CD8-positive, alpha-beta memory T cell (primary cell): ENCODE results near the gene UBASH3A. TPM values are rescaled to one million over a fixed set of nuclear protein-coding genes. Genes with fewer than 3 reads are reported as not detected.

ENCODE experiments used
- CTCF ChIA-PET: fragments of 350-600 bp; sonication (Branson Sonifier 250); formaldehyde crosslinking; loops from one replicate; lab custom pipeline; 2021; ENCODE audit warnings: antibody characterized with exemption; lab: Charles Lee
- POLR2A ChIA-PET: fragments of 350-600 bp; sonication (Branson Sonifier 250); formaldehyde crosslinking; loops from one replicate; lab custom pipeline; 2021; ENCODE audit warnings: antibody characterized with exemption; lab: Charles Lee
- DNase-seq, 5 donors: peaks; one replicate each; pipeline versions ENCODE4 v3.0.0 to v3.0.0-alpha.2; 2020 to 2022; ENCODE audit warnings: mixed read lengths in 1 of 5
- H3K27ac ChIP-seq: one replicate; pipeline ENCODE4 v1.7.0; 2013; ENCODE audit warnings: low read depth, mild to moderate bottlenecking, low read length, moderate library complexity
- H3K27me3 ChIP-seq: 2 replicates; pipeline ENCODE4 v1.7.0; 2013; ENCODE audit warnings: low read length, mild to moderate bottlenecking; ENCODE audit not compliant: insufficient read depth, poor library complexity, severe bottlenecking
- H3K36me3 ChIP-seq: 2 replicates; pipeline ENCODE4 v1.7.0; 2013; ENCODE audit warnings: mild to moderate bottlenecking, low read length, moderate library complexity; ENCODE audit not compliant: insufficient read depth
- H3K4me1 ChIP-seq: 2 replicates; pipeline ENCODE4 v1.7.0; 2013; ENCODE audit warnings: mild to moderate bottlenecking, low read length, moderate library complexity; ENCODE audit not compliant: insufficient read depth
- H3K4me3 ChIP-seq: 2 replicates; pipeline ENCODE4 v1.7.0; 2013; ENCODE audit warnings: mild to moderate bottlenecking, low read length
- H3K9me3 ChIP-seq: 2 replicates; pipeline ENCODE4 v1.7.0; 2013; ENCODE audit warnings: mild to moderate bottlenecking, low read length
- H3K27ac Mint-ChIP-seq, 8 donors: one replicate each; pipeline ENCODE4 v1.8.0; 2020 to 2021; ENCODE audit warnings: mixed read lengths in 8 of 8, mild to moderate bottlenecking in 6 of 8, inconsistent platforms in 3 of 8, moderate library complexity in 3 of 8
- H3K27me3 Mint-ChIP-seq, 2 donors: one replicate each; pipeline ENCODE4 v1.8.0; 2020 to 2021; ENCODE audit warnings: mixed read lengths in 2 of 2, mild to moderate bottlenecking in 1 of 2, moderate library complexity in 1 of 2
- H3K36me3 Mint-ChIP-seq, 3 donors: one replicate each; pipeline ENCODE4 v1.8.0; 2020 to 2021; ENCODE audit warnings: mixed read lengths in 3 of 3, inconsistent platforms in 1 of 3, mild to moderate bottlenecking in 1 of 3
- H3K4me1 Mint-ChIP-seq, 3 donors: one replicate each; pipeline ENCODE4 v1.8.0; 2020 to 2021; ENCODE audit warnings: mixed read lengths in 3 of 3, inconsistent platforms in 1 of 3, mild to moderate bottlenecking in 1 of 3
- H3K4me3 Mint-ChIP-seq, 7 donors: one replicate each; pipeline ENCODE4 v1.8.0; 2020 to 2021; ENCODE audit warnings: mixed read lengths in 7 of 7, mild to moderate bottlenecking in 6 of 7, moderate library complexity in 4 of 7, inconsistent platforms in 2 of 7
- H3K9me3 Mint-ChIP-seq, 5 donors: one replicate each; pipeline ENCODE4 v1.8.0; 2020 to 2022; ENCODE audit warnings: mixed read lengths in 5 of 5, mild to moderate bottlenecking in 3 of 5, moderate library complexity in 2 of 5, inconsistent platforms in 1 of 5
- polyA plus RNA-seq: library from polyadenylated mRNA; unstranded; fragments of 300-500 nt; fragmentation: Illumina TruSeq; gene quantifications from one replicate; pipeline ENCODE4 v1.2.3, GENCODE V29; 2021
- total RNA-seq, 2 experiments: library from RNA; stranded (reverse); gene quantifications; one replicate each; pipeline ENCODE4 v1.2.3, GENCODE V29; 2021

Gene UBASH3A
- total and polyA plus RNA-seq, 3 experiments from 2014 or later, result 36.4 to 55.1 (median 38.7) TPM

- Histone ChIP-seq H3K4me1 (no peaks in the 10 kb centered on the region), H3K27ac (no peak overlapping the region), H3K27me3 (no peaks in the 10 kb centered on the region), H3K9me3 (no peaks in the 10 kb centered on the region), H3K36me3 (no peaks in the 10 kb centered on the region), H3K4me3 (no peak overlapping the region)
- no peak overlapping the region for H3K4me3 Mint-ChIP-seq
- H3K27ac Mint-ChIP-seq, result no peak overlapping the region
- H3K9me3 Mint-ChIP-seq, result no peaks in the 10 kb centered on the region
- H3K4me1 Mint-ChIP-seq, result peaks cover 0 to 6% (median 0%) of the 10 kb centered on the region in 3 donors
- DNase-seq, result peak in 1 of 5 donors; percentile 37
- ChIA-PET POLR2A (no interaction called here), CTCF (no interaction called here)
- no peaks in the 10 kb centered on the region for H3K36me3 Mint-ChIP-seq
- peaks cover 0 to 1% of the 10 kb centered on the region in 2 donors for H3K27me3 Mint-ChIP-seq
These were observed 28.2 kb upstream of the UBASH3A start for GRCh38 chr21:42375506-42375905.

GRCh38 chr21:42375966-42376337, 27.8 kb upstream of the UBASH3A start:
- DNase-seq, result peak in 1 of 5 donors; percentile 33
- H3K4me3 ChIP-seq, result no peak overlapping the region
- no peak overlapping the region for H3K27ac ChIP-seq
- CTCF ChIA-PET, result no interaction called here
- no peak overlapping the region for H3K27ac Mint-ChIP-seq
- H3K36me3 ChIP-seq, result no peaks in the 10 kb centered on the region
- H3K27me3 ChIP-seq, result no peaks in the 10 kb centered on the region
- H3K9me3 Mint-ChIP-seq, result peaks cover 0 to 2% (median 0%) of the 10 kb centered on the region in 5 donors
- POLR2A ChIA-PET, result no interaction called here
- H3K4me1 ChIP-seq, result no peaks in the 10 kb centered on the region
- peaks cover 0 to 6% (median 0%) of the 10 kb centered on the region in 3 donors for H3K4me1 Mint-ChIP-seq
- H3K36me3 Mint-ChIP-seq, result no peaks in the 10 kb centered on the region
- H3K27me3 Mint-ChIP-seq, result peaks cover 0 to 1% of the 10 kb centered on the region in 2 donors
- H3K4me3 Mint-ChIP-seq, result no peak overlapping the region
- H3K9me3 ChIP-seq, result no peaks in the 10 kb centered on the region

GRCh38 chr21:42376338-42376982, 27.2 kb upstream of the UBASH3A start:
- H3K27me3 ChIP-seq, result no peaks in the 10 kb centered on the region
- H3K4me3 Mint-ChIP-seq, result no peak overlapping the region
- H3K4me1 Mint-ChIP-seq, result peaks cover 0 to 7% (median 0%) of the 10 kb centered on the region in 3 donors
- peaks cover under 1% of the 10 kb centered on the region for H3K9me3 ChIP-seq
- no peaks in the 10 kb centered on the region for H3K36me3 ChIP-seq
- no peaks in the 10 kb centered on the region for H3K4me1 ChIP-seq
- ChIA-PET CTCF (no interaction called here), POLR2A (no interaction called here)
- H3K27ac Mint-ChIP-seq, result no peak overlapping the region
- H3K27me3 Mint-ChIP-seq, result peaks cover 0 to 1% of the 10 kb centered on the region in 2 donors
- peaks cover 0 to under 1% (median 0%) of the 10 kb centered on the region in 3 donors for H3K36me3 Mint-ChIP-seq
- H3K9me3 Mint-ChIP-seq, result peaks cover under 1 to 3% (median under 1%) of the 10 kb centered on the region in 5 donors
- DNase-seq, result peak in 1 of 5 donors; percentile 38
- H3K4me3 ChIP-seq, result no peak overlapping the region
- no peak overlapping the region for H3K27ac ChIP-seq

DNA sequence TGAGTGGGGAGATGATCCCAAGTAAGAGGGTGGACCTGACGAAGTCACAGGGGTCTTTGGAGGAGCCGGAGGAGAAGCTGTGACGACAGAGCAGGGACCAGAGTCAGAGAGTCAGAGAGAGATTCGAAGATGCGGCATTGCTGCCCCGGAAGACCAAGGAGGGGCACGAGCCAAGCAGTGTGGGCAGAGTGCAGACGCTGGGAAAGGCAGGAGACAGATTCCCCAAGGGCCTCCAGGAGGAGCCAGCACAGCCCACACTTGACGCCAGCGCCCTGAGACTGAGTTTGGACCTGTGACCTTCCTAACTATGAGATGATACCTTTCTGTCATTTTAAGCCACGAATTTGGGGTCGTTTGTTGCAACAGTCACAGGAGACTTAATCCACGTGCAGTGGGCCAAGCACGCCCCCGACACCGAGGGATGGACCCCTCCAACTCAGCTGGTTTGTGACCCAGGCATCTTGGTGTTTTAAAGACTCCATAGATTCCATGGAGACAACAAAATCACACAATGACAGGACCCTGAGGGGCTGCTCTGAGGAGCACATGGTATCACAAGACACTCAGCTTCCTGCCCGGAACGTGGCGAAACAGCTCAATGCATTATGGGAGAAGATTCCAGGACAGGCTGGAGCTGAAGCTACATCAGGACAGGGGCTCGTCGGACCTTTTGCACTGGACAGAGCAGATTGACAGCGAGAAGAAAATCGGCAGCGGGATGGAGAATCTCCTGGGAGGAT, 26.3 kb upstream of the UBASH3A start:
- ChIA-PET CTCF (no interaction called here), POLR2A (no interaction called here)
- H3K36me3 Mint-ChIP-seq, result peaks cover 0 to 8% (median 0%) of the 10 kb centered on the region in 3 donors

GRCh38 chr21:42377951-42378340, 25.8 kb upstream of the UBASH3A start:
- no peak overlapping the region for H3K27ac ChIP-seq
- no peaks in the 10 kb centered on the region for H3K27me3 ChIP-seq
- Mint-ChIP-seq H3K9me3 (peaks cover 6 to 15% (median 10%) of the 10 kb centered on the region in 5 donors), H3K4me1 (peaks cover 0 to 8% (median 0%) of the 10 kb centered on the region in 3 donors), H3K4me3 (no peak overlapping the region), H3K27me3 (peaks cover 0 to 1% of the 10 kb centered on the region in 2 donors), H3K36me3 (peaks cover 0 to 12% (median 0%) of the 10 kb centered on the region in 3 donors), H3K27ac (no peak overlapping the region)
- H3K4me1 ChIP-seq, result no peaks in the 10 kb centered on the region
- DNase-seq, result peak in 1 of 5 donors; percentile 13
- POLR2A ChIA-PET, result no interaction called here
- no peak overlapping the region for H3K4me3 ChIP-seq
- CTCF ChIA-PET, result no interaction called here
- peaks cover 7% of the 10 kb centered on the region for H3K9me3 ChIP-seq
- no peaks in the 10 kb centered on the region for H3K36me3 ChIP-seq

More for the DNA sequence above, 26.3 kb upstream of the UBASH3A start:
- Histone ChIP-seq H3K27me3 (no peaks in the 10 kb centered on the region), H3K36me3 (no peaks in the 10 kb centered on the region), H3K9me3 (peaks cover 7% of the 10 kb centered on the region), H3K27ac (no peak overlapping the region), H3K4me1 (no peaks in the 10 kb centered on the region), H3K4me3 (no peak overlapping the region)
- no peak overlapping the region for H3K4me3 Mint-ChIP-seq
- peaks cover 0 to 1% of the 10 kb centered on the region in 2 donors for H3K27me3 Mint-ChIP-seq
- H3K4me1 Mint-ChIP-seq, result peaks cover 0 to 9% (median 0%) of the 10 kb centered on the region in 3 donors
- peak overlapping the region in 1 of 8 donors; percentile 23 for H3K27ac Mint-ChIP-seq
- peaks cover 6 to 12% (median 8%) of the 10 kb centered on the region in 5 donors for H3K9me3 Mint-ChIP-seq
- peak in 1 of 5 donors; percentile 32 for DNase-seq

DNA sequence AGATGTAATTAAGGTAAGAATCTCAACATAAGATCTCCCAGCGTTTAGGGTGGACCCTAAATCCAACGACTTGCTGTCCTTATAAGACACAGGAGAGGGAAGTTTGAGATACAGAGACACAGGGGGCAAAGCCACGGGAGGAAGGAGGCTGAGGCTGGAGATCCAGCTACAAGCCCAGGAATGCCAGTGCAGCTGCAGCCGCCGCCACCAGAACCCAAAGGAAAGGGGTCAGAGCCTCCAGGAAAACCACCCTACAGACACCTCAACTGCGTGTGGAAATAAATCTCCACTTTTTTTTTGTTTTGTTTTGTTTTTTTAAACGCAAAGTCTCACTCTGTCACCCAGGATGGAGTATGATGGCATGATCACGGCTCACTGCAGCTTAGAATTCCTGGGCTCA, 25.3 kb upstream of the UBASH3A start:
- Mint-ChIP-seq H3K27ac (no peak overlapping the region), H3K4me1 (peaks cover 0 to 4% (median 0%) of the 10 kb centered on the region in 3 donors), H3K36me3 (peaks cover 0 to 12% (median 0%) of the 10 kb centered on the region in 3 donors), H3K27me3 (peaks cover 0 to 1% of the 10 kb centered on the region in 2 donors), H3K9me3 (peaks cover 6 to 15% (median 10%) of the 10 kb centered on the region in 5 donors), H3K4me3 (no peak overlapping the region)
- Histone ChIP-seq H3K4me1 (no peaks in the 10 kb centered on the region), H3K9me3 (peaks cover 7% of the 10 kb centered on the region), H3K27ac (no peak overlapping the region), H3K4me3 (no peak overlapping the region), H3K27me3 (no peaks in the 10 kb centered on the region), H3K36me3 (no peaks in the 10 kb centered on the region)
- no peak for DNase-seq
- ChIA-PET CTCF (no interaction called here), POLR2A (no interaction called here)

GRCh38 chr21:42379426-42380215, 24.1 kb upstream of the UBASH3A start:
- CTCF ChIA-PET, result no interaction called here
- H3K36me3 ChIP-seq, result no peaks in the 10 kb centered on the region

More at GRCh38 chr21:42379426-42380215, 24.1 kb upstream of the UBASH3A start:
- H3K9me3 Mint-ChIP-seq, result peaks cover 6 to 17% (median 10%) of the 10 kb centered on the region in 5 donors
- peaks cover 0 to 11% (median 2%) of the 10 kb centered on the region in 3 donors for H3K4me1 Mint-ChIP-seq
- H3K36me3 Mint-ChIP-seq, result peaks cover 0 to 12% (median 0%) of the 10 kb centered on the region in 3 donors
- H3K27me3 Mint-ChIP-seq, result peaks cover 0 to 1% of the 10 kb centered on the region in 2 donors
- Histone ChIP-seq H3K9me3 (peaks cover 7% of the 10 kb centered on the region), H3K27ac (no peak overlapping the region), H3K27me3 (no peaks in the 10 kb centered on the region), H3K4me1 (peaks cover 3% of the 10 kb centered on the region), H3K4me3 (no peak overlapping the region)
- DNase-seq, result peak in 1 of 5 donors; percentile 14
- no peak overlapping the region for H3K27ac Mint-ChIP-seq
- POLR2A ChIA-PET, result no interaction called here
- H3K4me3 Mint-ChIP-seq, result no peak overlapping the region
